Measurements from ENCODE around the gene PIGQ. TPM values are rescaled to one million over a fixed set of nuclear protein-coding genes. Genes with fewer than 3 reads are reported as not detected.

PIGQ gene
- total and polyA plus RNA-seq, 2 of the 4 experiments (the other 2 are of a cell fraction), result 5.9 to 36.8 TPM

GRCh38 chr16:609316-609715, 39.5 kb downstream of the PIGQ start:
- Histone ChIP-seq H3K4me1 (ENCODE audit: control insufficient read depth, insufficient read depth, low read length) (no peaks in the 10 kb centered on the region), H4K8ac (ENCODE audit: low read depth in 2 of 2, low read length in 2 of 2) (no peak overlapping the region), H3K27me3 (ENCODE audit: control insufficient read depth, insufficient read depth, low read length) (no peaks in the 10 kb centered on the region), H3K79me1 (ENCODE audit: low read depth in 1 of 2, low read length in 2 of 2) (peaks cover 12 to 36% of the 10 kb centered on the region in 2 experiments), H3K18ac (ENCODE audit: low read depth, low read length) (no peak overlapping the region), H3K36me3 (ENCODE audit: control insufficient read depth, insufficient read depth, low read length) (0 out of 2 replicates have a peak, but pooled peaks cover 2% of the 10 kb centered on the region), H4K91ac (ENCODE audit: insufficient read depth, low read depth, low read length) (no peak overlapping the region), H2AK5ac (ENCODE audit: low read depth, low read length) (no peak overlapping the region), H2BK5ac (ENCODE audit: low read depth, low read length, poor library complexity, severe bottlenecking) (no peak overlapping the region), H3K4me3 (ENCODE audit: insufficient read depth, low read depth, low read length) (no peak overlapping the region), H4K20me1 (ENCODE audit: insufficient read depth, low read length) (peaks cover 17% of the 10 kb centered on the region), H3K9me3 (ENCODE audit: control insufficient read depth, insufficient read depth, low read length) (no peaks in the 10 kb centered on the region; the same call in 1 of the 2 replicates), H3K9ac (ENCODE audit: low read depth, low read length) (no peak overlapping the region), H3K9me1 (ENCODE audit: insufficient read depth, low read length) (peaks cover 3% of the 10 kb centered on the region; the same call in 1 of the 2 replicates), H3K4ac (ENCODE audit: low read depth, low read length) (no peak overlapping the region), H2BK20ac (ENCODE audit: low read depth, low read length) (no peak overlapping the region), H3K56ac (ENCODE audit: extremely low read depth, insufficient read depth, low read length) (no peak overlapping the region), H4K5ac (ENCODE audit: low read depth, low read length) (no peak overlapping the region), H3K27ac (ENCODE audit: insufficient read depth, low read length) (no peak overlapping the region), H2AK9ac (replicated peaks; ENCODE audit: low read depth, low read length, poor library complexity) (no peak overlapping the region), H3K14ac (replicated peaks; ENCODE audit: low read depth, low read length) (no peak overlapping the region), H2AFZ (replicated peaks; ENCODE audit: low read length, poor library complexity) (no peak overlapping the region), H3K23ac (ENCODE audit: low read depth, low read length) (no peak overlapping the region), H2BK15ac (ENCODE audit: low read depth, low read length) (no peak overlapping the region), H3K4me2 (ENCODE audit: low read depth, low read length) (no peak overlapping the region), H2BK120ac (ENCODE audit: low read depth, low read length) (no peak overlapping the region)
- in situ Hi-C loops (cut with MboI; ENCODE audit: low sequenced_read_pairs), result no loop called here
- POLR2A ChIA-PET (ENCODE audit: unreplicated experiment), result no interaction called here
- CTCF ChIA-PET, result no interaction called here
- intact Hi-C loops (cut with micrococcal nuclease), result no loop called here
- dilution Hi-C loops (cut with HindIII; ENCODE audit: low sequenced_read_pairs, unreplicated experiment), result no loop called here
- no TSS peak for BruUV-seq (replicated peaks)
- no peak for DNase-seq
- no peak for ATAC-seq (ENCODE audit: low read depth)
- no peak for TF ChIP-seq RCOR1 (IDR thresholded peaks at IDR 0.05; ENCODE audit: insufficient replicate concordance, low read length)
- TF ChIP-seq NFE2L2 (IDR thresholded peaks at IDR 0.05; ENCODE audit: low read depth, low read length), result no peak
- no peak for TF ChIP-seq BHLHE40 (IDR thresholded peaks at IDR 0.05; ENCODE audit: low read depth, low read length)
- no peak for TF ChIP-seq USF2 (IDR thresholded peaks at IDR 0.05; ENCODE audit: low read depth, low read length)
- no CpG with 5 or more reads among the region's 13 CpGs for WGBS, 2 experiments (ENCODE audit: extremely low coverage in 2 of 2, insufficient read length in 1 of 2)

Data from IMR-90 (cell line).